WTC11 (cell line): ENCODE results near the gene WNK1.

Experiments used
- CREB1 ChIP-seq: sonication (generic); formaldehyde crosslinking; IDR thresholded peaks from 2 replicates; pipeline ENCODE4 v1.8.0; 2023; ENCODE audit warnings: mild to moderate bottlenecking, missing genetic modification reagents
- CTCF ChIP-seq: fragments of 200-600 bp; IDR thresholded peaks from 2 replicates; pipeline ENCODE4 v1.8.0; 2022; ENCODE audit warnings: antibody characterized with exemption
- NFATC4 ChIP-seq: fragments of 250-450 bp; sonication (Bioruptor Pico); IDR thresholded peaks from 2 replicates; pipeline ENCODE4 v1.9.0; 2021; ENCODE audit warnings: mild to moderate bottlenecking
- PRDM15 ChIP-seq: sonication (generic); formaldehyde crosslinking; IDR thresholded peaks from 2 replicates; pipeline ENCODE4 v1.8.0; 2022; ENCODE audit warnings: missing genetic modification reagents
- USF2 ChIP-seq: sonication (generic); formaldehyde crosslinking; IDR thresholded peaks from 2 replicates; pipeline ENCODE4 v1.8.1; 2023; ENCODE audit warnings: mild to moderate bottlenecking, missing genetic modification reagents, moderate library complexity
- ZNF317 ChIP-seq: sonication (generic); formaldehyde crosslinking; IDR thresholded peaks from 2 replicates; pipeline ENCODE4 v1.8.1; 2023; ENCODE audit warnings: low read depth, mild to moderate bottlenecking, moderate library complexity, missing genetic modification reagents, borderline replicate concordance
- TF ChIP-seq, protein P1 (sequence below): sonication (generic); formaldehyde crosslinking; IDR thresholded peaks from 2 replicates; pipeline ENCODE4 v1.8.1; 2022; ENCODE audit warnings: mild to moderate bottlenecking, missing genetic modification reagents, moderate library complexity, borderline replicate concordance
- TF ChIP-seq, protein P2 (sequence below): sonication (generic); formaldehyde crosslinking; IDR thresholded peaks from 2 replicates; pipeline ENCODE4 v1.8.0; 2023; ENCODE audit warnings: mild to moderate bottlenecking, missing genetic modification reagents
- TF ChIP-seq, protein P3 (sequence below): fragments of 250-450 bp; sonication (Bioruptor Pico); conservative IDR thresholded peaks from 2 replicates; pipeline ENCODE4 v1.9.0; 2021; ENCODE audit warnings: mild to moderate bottlenecking

DNA sequence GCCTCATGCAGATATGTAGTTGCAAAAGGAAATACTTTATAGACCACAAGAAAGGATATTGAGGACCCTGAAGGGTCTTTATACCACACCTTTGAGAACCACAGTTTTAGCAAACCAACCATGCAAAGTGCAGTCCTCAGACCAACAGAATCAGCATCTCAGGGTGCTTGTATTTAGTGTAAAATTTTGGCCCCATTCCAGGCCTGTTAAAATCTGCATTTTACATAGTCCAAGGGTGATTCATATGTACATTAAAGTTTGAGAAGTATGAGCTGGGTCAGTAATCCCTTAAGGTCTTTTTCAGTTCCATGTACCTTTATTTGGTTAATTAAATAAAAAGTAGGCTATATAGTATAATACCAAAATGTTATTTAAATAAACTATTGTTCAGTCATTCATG is 91.2 kb downstream of the WNK1 start:
- no peak for TF ChIP-seq ZNF317 (CRISPR knock-in tag)
- TF ChIP-seq, protein P1, sequence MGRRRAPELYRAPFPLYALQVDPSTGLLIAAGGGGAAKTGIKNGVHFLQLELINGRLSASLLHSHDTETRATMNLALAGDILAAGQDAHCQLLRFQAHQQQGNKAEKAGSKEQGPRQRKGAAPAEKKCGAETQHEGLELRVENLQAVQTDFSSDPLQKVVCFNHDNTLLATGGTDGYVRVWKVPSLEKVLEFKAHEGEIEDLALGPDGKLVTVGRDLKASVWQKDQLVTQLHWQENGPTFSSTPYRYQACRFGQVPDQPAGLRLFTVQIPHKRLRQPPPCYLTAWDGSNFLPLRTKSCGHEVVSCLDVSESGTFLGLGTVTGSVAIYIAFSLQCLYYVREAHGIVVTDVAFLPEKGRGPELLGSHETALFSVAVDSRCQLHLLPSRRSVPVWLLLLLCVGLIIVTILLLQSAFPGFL (CRISPR knock-in tag): no peak
- TF ChIP-seq CTCF: no peak
- TF ChIP-seq PRDM15 (CRISPR knock-in tag): no peak
- TF ChIP-seq, protein P2, sequence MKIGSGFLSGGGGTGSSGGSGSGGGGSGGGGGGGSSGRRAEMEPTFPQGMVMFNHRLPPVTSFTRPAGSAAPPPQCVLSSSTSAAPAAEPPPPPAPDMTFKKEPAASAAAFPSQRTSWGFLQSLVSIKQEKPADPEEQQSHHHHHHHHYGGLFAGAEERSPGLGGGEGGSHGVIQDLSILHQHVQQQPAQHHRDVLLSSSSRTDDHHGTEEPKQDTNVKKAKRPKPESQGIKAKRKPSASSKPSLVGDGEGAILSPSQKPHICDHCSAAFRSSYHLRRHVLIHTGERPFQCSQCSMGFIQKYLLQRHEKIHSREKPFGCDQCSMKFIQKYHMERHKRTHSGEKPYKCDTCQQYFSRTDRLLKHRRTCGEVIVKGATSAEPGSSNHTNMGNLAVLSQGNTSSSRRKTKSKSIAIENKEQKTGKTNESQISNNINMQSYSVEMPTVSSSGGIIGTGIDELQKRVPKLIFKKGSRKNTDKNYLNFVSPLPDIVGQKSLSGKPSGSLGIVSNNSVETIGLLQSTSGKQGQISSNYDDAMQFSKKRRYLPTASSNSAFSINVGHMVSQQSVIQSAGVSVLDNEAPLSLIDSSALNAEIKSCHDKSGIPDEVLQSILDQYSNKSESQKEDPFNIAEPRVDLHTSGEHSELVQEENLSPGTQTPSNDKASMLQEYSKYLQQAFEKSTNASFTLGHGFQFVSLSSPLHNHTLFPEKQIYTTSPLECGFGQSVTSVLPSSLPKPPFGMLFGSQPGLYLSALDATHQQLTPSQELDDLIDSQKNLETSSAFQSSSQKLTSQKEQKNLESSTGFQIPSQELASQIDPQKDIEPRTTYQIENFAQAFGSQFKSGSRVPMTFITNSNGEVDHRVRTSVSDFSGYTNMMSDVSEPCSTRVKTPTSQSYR (CRISPR knock-in tag): no peak
- TF ChIP-seq, protein P3, sequence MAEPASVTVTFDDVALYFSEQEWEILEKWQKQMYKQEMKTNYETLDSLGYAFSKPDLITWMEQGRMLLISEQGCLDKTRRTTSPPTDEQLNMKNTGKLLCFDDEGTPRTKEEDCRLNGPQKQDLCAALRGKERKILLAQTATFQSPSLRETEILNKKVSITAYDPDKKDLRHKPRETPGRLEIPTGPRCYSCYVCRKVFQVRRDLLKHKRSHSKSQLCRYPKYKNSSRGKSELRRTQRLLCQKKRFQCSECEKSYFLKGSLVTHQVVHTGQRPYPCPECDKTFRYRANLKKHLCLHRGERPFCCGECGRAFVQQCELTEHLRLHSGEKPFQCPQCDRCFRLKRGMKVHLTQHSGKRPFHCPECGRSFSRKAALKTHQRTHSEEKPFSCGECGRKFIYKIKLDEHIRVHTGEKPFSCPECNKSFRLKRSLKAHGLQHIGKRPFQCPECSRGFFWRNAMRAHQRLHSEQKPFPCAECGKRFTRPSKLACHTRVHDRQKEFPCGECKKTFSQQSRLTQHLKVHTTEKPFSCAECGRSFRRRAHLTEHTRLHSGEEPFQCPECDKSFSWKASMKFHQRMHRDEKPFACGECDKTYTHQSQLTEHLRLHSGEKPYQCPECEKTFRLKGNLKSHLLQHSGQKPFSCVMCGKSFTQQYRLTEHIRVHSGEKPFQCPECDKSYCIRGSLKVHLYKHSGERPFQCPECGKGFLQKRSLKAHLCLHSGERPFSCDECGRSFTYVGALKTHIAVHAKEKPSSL: no peak
- TF ChIP-seq USF2 (CRISPR knock-in tag): no peak
- no peak for TF ChIP-seq CREB1 (CRISPR knock-in tag)
- no peak for TF ChIP-seq NFATC4
